HepG2 (cell line): ENCODE data around the gene TFPI. TPM values are rescaled to one million over a fixed set of nuclear protein-coding genes. Genes with fewer than 3 reads are reported as not detected.

Experiments
- ARNTL ChIP-seq: sonication (generic); formaldehyde crosslinking; IDR thresholded peaks from 2 replicates; pipeline ENCODE4 v1.4.0; 2020; ENCODE audit warnings: mild to moderate bottlenecking, missing genetic modification reagents
- MEF2D ChIP-seq: sonication (generic); formaldehyde crosslinking; IDR thresholded peaks from 2 replicates; pipeline ENCODE4 v1.5.1; 2020; ENCODE audit warnings: mild to moderate bottlenecking, missing genetic modification reagents
- MEIS2 ChIP-seq: sonication (generic); formaldehyde crosslinking; IDR thresholded peaks from 2 replicates; pipeline ENCODE4 v1.9.0; 2021; ENCODE audit warnings: mild to moderate bottlenecking, missing genetic modification reagents
- PHF8 ChIP-seq: sonication (generic); formaldehyde crosslinking; IDR thresholded peaks from 2 replicates; pipeline ENCODE4 v1.5.0; 2020; ENCODE audit warnings: missing genetic modification reagents
- SIX1 ChIP-seq: sonication (generic); formaldehyde crosslinking; IDR thresholded peaks from 2 replicates; pipeline ENCODE4 v1.4.0; 2020; ENCODE audit warnings: missing genetic modification reagents, borderline replicate concordance
- SPEN ChIP-seq: sonication (generic); formaldehyde crosslinking; IDR thresholded peaks from 2 replicates; pipeline ENCODE4 v1.5.1; 2020; ENCODE audit warnings: low read depth, mild to moderate bottlenecking, missing genetic modification reagents
- ZNF468 ChIP-seq: sonication (generic); formaldehyde crosslinking; IDR thresholded peaks from 2 replicates; pipeline ENCODE4 v1.8.0; 2022; ENCODE audit warnings: mild to moderate bottlenecking, moderate library complexity, missing genetic modification reagents
- polyA plus RNA-seq, 8 experiments: library from polyadenylated mRNA; depleted of rRNA in 3 of 8; stranded (reverse) in 7 of 8; unstranded in 1 of 8; fragments of >200 nt; fragmentation: Illumina TruSeq in 4 of 8; extraction: Trizol in 4 of 8; gene quantifications; 2 replicates each; pipeline versions ENCODE4 v1.2.1 to v1.2.3, GENCODE V29; 2011 to 2016; ENCODE audit warnings: low read depth in 4 of 8, missing spikeins in 1 of 8, mixed read lengths in 1 of 8; ENCODE audit not compliant: insufficient read depth in 1 of 8
- total RNA-seq, 5 experiments: library from RNA; depleted of rRNA; stranded (reverse); fragments of >200 nt; fragmentation: Illumina TruSeq; extraction: Trizol; gene quantifications; 2 replicates each; pipeline ENCODE4 v1.2.3, GENCODE V29; 2016; ENCODE audit warnings: low read depth in 1 of 5
- TF ChIP-seq, protein P1 (sequence below): sonication (generic); formaldehyde crosslinking; IDR thresholded peaks from 2 replicates; pipeline ENCODE4 v1.5.0; 2020; ENCODE audit warnings: mild to moderate bottlenecking, missing genetic modification reagents, borderline replicate concordance
- TF ChIP-seq, protein P2 (sequence below), 2 experiments: sonication (generic) in 1 of 2; formaldehyde crosslinking in 1 of 2; IDR thresholded peaks; 2 replicates each; pipeline versions ENCODE4 v1.4.0 to v1.6.1; 2016 to 2020; ENCODE audit warnings: borderline replicate concordance in 1 of 2, low read depth in 1 of 2, mild to moderate bottlenecking in 1 of 2, missing genetic modification reagents in 1 of 2
- TF ChIP-seq, protein P3 (sequence below): sonication (generic); formaldehyde crosslinking; IDR thresholded peaks from 2 replicates; pipeline ENCODE4 v1.8.1; 2022; ENCODE audit warnings: low read depth, mild to moderate bottlenecking, missing genetic modification reagents
- TF ChIP-seq, protein P4 (sequence below): sonication (generic); formaldehyde crosslinking; IDR thresholded peaks from 2 replicates; pipeline ENCODE4 v1.8.1; 2023; ENCODE audit warnings: mild to moderate bottlenecking, moderate library complexity, missing genetic modification reagents

TFPI gene
- total and polyA plus RNA-seq, 2 of the 13 experiments (the other 11 are each of a cell fraction or from before 2014, with no cell fraction given) = 301 to 436 TPM

DNA sequence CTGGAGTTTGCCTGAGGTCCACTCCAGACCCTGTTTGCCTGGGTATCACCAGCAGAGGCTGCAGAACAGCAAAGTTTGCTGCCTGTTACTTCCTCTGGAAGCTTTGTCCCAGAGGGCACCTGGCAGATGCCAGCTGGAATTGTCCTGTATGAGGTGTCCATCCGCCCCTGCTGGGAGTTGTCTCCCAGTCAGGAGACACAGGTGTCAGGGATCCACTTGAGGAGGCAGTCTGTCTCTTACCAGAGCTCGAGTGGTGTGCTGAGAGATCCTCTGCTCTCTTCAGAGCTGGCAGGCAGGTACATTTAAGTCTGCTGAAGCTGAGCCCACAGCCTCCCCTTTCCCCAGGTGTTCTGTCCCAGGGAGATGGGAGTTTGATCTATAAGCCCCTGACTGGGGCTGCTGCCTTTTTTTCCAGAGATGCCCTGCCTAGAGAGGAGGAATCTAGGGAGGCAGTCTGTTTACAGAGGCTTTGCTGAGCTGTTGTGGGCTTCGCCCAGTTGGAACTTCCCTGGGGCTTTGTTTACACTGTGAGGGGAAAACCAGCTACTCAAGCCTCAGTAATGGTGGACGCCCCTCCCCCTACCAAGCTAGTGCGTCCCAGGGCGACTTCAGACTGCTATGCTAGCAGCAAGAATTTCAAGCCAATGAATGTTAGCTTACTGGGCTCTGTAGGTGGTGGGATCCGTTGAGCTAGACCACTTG lies 34.7 kb downstream of the TFPI start (continued):
- TF ChIP-seq, protein P1, sequence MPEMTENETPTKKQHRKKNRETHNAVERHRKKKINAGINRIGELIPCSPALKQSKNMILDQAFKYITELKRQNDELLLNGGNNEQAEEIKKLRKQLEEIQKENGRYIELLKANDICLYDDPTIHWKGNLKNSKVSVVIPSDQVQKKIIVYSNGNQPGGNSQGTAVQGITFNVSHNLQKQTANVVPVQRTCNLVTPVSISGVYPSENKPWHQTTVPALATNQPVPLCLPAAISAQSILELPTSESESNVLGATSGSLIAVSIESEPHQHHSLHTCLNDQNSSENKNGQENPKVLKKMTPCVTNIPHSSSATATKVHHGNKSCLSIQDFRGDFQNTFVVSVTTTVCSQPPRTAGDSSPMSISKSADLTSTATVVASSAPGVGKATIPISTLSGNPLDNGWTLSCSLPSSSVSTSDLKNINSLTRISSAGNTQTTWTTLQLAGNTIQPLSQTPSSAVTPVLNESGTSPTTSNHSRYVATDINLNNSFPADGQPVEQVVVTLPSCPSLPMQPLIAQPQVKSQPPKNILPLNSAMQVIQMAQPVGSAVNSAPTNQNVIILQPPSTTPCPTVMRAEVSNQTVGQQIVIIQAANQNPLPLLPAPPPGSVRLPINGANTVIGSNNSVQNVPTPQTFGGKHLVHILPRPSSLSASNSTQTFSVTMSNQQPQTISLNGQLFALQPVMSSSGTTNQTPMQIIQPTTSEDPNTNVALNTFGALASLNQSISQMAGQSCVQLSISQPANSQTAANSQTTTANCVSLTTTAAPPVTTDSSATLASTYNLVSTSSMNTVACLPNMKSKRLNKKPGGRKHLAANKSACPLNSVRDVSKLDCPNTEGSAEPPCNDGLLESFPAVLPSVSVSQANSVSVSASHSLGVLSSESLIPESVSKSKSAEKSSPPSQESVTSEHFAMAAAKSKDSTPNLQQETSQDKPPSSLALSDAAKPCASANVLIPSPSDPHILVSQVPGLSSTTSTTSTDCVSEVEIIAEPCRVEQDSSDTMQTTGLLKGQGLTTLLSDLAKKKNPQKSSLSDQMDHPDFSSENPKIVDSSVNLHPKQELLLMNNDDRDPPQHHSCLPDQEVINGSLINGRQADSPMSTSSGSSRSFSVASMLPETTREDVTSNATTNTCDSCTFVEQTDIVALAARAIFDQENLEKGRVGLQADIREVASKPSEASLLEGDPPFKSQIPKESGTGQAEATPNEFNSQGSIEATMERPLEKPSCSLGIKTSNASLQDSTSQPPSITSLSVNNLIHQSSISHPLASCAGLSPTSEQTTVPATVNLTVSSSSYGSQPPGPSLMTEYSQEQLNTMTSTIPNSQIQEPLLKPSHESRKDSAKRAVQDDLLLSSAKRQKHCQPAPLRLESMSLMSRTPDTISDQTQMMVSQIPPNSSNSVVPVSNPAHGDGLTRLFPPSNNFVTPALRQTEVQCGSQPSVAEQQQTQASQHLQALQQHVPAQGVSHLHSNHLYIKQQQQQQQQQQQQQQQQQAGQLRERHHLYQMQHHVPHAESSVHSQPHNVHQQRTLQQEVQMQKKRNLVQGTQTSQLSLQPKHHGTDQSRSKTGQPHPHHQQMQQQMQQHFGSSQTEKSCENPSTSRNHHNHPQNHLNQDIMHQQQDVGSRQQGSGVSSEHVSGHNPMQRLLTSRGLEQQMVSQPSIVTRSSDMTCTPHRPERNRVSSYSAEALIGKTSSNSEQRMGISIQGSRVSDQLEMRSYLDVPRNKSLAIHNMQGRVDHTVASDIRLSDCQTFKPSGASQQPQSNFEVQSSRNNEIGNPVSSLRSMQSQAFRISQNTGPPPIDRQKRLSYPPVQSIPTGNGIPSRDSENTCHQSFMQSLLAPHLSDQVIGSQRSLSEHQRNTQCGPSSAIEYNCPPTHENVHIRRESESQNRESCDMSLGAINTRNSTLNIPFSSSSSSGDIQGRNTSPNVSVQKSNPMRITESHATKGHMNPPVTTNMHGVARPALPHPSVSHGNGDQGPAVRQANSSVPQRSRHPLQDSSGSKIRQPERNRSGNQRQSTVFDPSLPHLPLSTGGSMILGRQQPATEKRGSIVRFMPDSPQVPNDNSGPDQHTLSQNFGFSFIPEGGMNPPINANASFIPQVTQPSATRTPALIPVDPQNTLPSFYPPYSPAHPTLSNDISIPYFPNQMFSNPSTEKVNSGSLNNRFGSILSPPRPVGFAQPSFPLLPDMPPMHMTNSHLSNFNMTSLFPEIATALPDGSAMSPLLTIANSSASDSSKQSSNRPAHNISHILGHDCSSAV (CRISPR knock-in tag) = no peak
- TF ChIP-seq MEF2D (CRISPR knock-in tag) = peak; percentile 29
- TF ChIP-seq ZNF468 (CRISPR knock-in tag) = no peak
- TF ChIP-seq, protein P2, sequence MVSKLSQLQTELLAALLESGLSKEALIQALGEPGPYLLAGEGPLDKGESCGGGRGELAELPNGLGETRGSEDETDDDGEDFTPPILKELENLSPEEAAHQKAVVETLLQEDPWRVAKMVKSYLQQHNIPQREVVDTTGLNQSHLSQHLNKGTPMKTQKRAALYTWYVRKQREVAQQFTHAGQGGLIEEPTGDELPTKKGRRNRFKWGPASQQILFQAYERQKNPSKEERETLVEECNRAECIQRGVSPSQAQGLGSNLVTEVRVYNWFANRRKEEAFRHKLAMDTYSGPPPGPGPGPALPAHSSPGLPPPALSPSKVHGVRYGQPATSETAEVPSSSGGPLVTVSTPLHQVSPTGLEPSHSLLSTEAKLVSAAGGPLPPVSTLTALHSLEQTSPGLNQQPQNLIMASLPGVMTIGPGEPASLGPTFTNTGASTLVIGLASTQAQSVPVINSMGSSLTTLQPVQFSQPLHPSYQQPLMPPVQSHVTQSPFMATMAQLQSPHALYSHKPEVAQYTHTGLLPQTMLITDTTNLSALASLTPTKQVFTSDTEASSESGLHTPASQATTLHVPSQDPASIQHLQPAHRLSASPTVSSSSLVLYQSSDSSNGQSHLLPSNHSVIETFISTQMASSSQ (IDR thresholded peaks at IDR 0.05; ENCODE audit: low read depth) = no peak
- TF ChIP-seq, protein P2 (CRISPR knock-in tag; IDR thresholded peaks at IDR 0.05; ENCODE audit: borderline replicate concordance) = no peak
- TF ChIP-seq PHF8 (CRISPR knock-in tag) = peak; percentile 2; the same call in 1 of the 2 replicates
- TF ChIP-seq ARNTL = 0 out of 2 replicates have a peak, but pooled peaks have one; percentile 44
- peak; percentile 63; the same call in 1 of the 2 replicates for TF ChIP-seq SPEN (CRISPR knock-in tag)
- TF ChIP-seq, protein P3, sequence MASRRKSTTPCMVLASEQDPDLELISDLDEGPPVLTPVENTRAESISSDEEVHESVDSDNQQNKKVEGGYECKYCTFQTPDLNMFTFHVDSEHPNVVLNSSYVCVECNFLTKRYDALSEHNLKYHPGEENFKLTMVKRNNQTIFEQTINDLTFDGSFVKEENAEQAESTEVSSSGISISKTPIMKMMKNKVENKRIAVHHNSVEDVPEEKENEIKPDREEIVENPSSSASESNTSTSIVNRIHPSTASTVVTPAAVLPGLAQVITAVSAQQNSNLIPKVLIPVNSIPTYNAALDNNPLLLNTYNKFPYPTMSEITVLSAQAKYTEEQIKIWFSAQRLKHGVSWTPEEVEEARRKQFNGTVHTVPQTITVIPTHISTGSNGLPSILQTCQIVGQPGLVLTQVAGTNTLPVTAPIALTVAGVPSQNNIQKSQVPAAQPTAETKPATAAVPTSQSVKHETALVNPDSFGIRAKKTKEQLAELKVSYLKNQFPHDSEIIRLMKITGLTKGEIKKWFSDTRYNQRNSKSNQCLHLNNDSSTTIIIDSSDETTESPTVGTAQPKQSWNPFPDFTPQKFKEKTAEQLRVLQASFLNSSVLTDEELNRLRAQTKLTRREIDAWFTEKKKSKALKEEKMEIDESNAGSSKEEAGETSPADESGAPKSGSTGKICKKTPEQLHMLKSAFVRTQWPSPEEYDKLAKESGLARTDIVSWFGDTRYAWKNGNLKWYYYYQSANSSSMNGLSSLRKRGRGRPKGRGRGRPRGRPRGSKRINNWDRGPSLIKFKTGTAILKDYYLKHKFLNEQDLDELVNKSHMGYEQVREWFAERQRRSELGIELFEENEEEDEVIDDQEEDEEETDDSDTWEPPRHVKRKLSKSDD (CRISPR knock-in tag) = no peak
- TF ChIP-seq, protein P4, sequence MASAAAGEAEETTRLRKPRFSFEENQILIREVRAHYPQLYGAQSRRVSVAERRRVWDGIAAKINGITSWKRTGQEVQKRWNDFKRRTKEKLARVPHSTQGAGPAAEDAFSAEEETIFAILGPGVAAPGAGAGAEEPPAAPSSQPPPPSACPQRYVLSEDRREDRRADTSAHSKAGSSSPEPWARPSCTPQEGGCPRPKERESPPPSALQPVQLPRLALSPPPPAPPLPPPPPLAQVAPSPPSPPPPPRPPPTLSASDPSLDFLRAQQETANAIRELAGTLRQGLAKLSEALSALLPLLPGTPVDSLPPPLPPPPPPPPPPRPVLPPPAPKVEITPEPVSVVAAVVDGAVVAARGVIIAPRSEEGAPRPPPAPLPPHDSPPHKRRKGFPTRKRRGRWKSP (CRISPR knock-in tag) = 0 out of 2 replicates have a peak, but pooled peaks have one; percentile 44
- no peak for TF ChIP-seq SIX1 (CRISPR knock-in tag)
- TF ChIP-seq MEIS2 (CRISPR knock-in tag) = no peak
